K562 (cell line): ENCODE results near the gene RXRA. TPM values are rescaled to one million over a fixed set of nuclear protein-coding genes. Genes with fewer than 3 reads are reported as not detected.

ENCODE experiments used
- ATAC-seq: fragments of 200-7000 bp; cut with Tn5 transposase; 3 replicates; pipeline ENCODE4 v1.9.1; 2020; ENCODE audit warnings: moderate library complexity
- BruUV-seq: library from RNA; stranded (reverse); fragments of 400-500 nt; replicated peaks from 2 replicates; lab custom pipeline; 2021; lab: Mats Ljungman, UMichigan
- CTCF ChIA-PET: fragments of 300-600 bp; formaldehyde crosslinking; extraction: SDS; loops from one replicate; lab custom pipeline; 2021; ENCODE audit warnings: low intra/inter-chr PET ratio; lab: Yijun Ruan, JAX
- POLR2A ChIA-PET: fragments of 300-600, 350-650 bp; sonication (Branson Sonifier 250); formaldehyde crosslinking; extraction: SDS; loops from one replicate; lab custom pipeline; 2021; ENCODE audit warnings: antibody characterized with exemption, inconsistent platforms; lab: Yijun Ruan, JAX
- DNase-seq, 4 experiments: peaks; one replicate each; pipeline versions ENCODE4 v3.0.0 to v3.0.0-alpha.2; 2011 to 2018; ENCODE audit warnings: low spot score in 3 of 4, mixed read lengths in 3 of 4; ENCODE audit errors: extremely low read depth in 1 of 4
- FAIRE-seq: peaks from 2 replicates; lab custom pipeline; 2011; peaks lifted over from hg19 to GRCh38; lab: Jason Lieb, UNC
- H2AFZ ChIP-seq: 2 replicates; pipeline ENCODE4 v1.6.0; 2011; ENCODE audit warnings: low read depth, low read length, control low read depth, inconsistent platforms
- H3K27ac ChIP-seq: fragments of 200-600 bp; 3 replicates; pipeline ENCODE4 v1.8.0; 2011; ENCODE audit warnings: low read depth, mild to moderate bottlenecking, control low read depth, inconsistent platforms, low read length, moderate library complexity, mixed read lengths; ENCODE audit errors: extremely low read depth
- H3K27me3 ChIP-seq, 2 experiments: fragments of 300-600 bp in 1 of 2; 2 replicates in 1 of 2; 3 replicates in 1 of 2; pipeline versions ENCODE4 v1.6.0 to v1.8.0; 2011; ENCODE audit warnings: inconsistent platforms in 2 of 2, low read length in 2 of 2, mild to moderate bottlenecking in 1 of 2, mixed read lengths in 1 of 2, moderate library complexity in 1 of 2; ENCODE audit not compliant: control insufficient read depth in 2 of 2, insufficient read depth in 2 of 2
- H3K36me3 ChIP-seq: fragments of 300-600 bp; 3 replicates; pipeline ENCODE4 v1.8.0; 2011; ENCODE audit warnings: mild to moderate bottlenecking, low read length, inconsistent platforms; ENCODE audit not compliant: control insufficient read depth, insufficient read depth
- H3K4me1 ChIP-seq, 2 experiments: fragments of 200-600 bp in 1 of 2; replicated peaks in 1 of 2; 2 replicates in 1 of 2; 3 replicates in 1 of 2; pipeline versions ENCODE4 v1.5.1 to v1.8.0; 2011; ENCODE audit warnings: inconsistent platforms in 2 of 2, low read length in 2 of 2, mild to moderate bottlenecking in 1 of 2, mixed read lengths in 1 of 2, moderate library complexity in 1 of 2; ENCODE audit not compliant: control insufficient read depth in 2 of 2, insufficient read depth in 2 of 2
- H3K4me2 ChIP-seq: 2 replicates; pipeline ENCODE4 v1.6.1; 2011; ENCODE audit warnings: low read length, control low read depth, inconsistent platforms, mixed read lengths; ENCODE audit not compliant: insufficient read depth
- H3K4me3 ChIP-seq: fragments of 200-600 bp; sonication (generic), shearing (Covaris generic); 2 replicates; pipeline ENCODE4 v1.5.1; 2016; ENCODE audit warnings: control low read depth, inconsistent platforms
- H3K79me2 ChIP-seq: fragments of 200-600 bp; 3 replicates; pipeline ENCODE4 v1.8.0; 2011; ENCODE audit warnings: low read length, inconsistent platforms; ENCODE audit not compliant: control insufficient read depth, insufficient read depth
- H3K9ac ChIP-seq, 2 experiments: 2 replicates each; pipeline versions ENCODE4 v1.6.0 to v1.6.1; 2011; ENCODE audit warnings: low read depth in 2 of 2, low read length in 2 of 2, control low read depth in 1 of 2, inconsistent platforms in 1 of 2, mild to moderate bottlenecking in 1 of 2, mixed read lengths in 1 of 2; ENCODE audit not compliant: insufficient read depth in 1 of 2
- H3K9me1 ChIP-seq: one replicate; pipeline ENCODE4 v1.6.0; 2011; ENCODE audit warnings: inconsistent platforms, mild to moderate bottlenecking, low read length, moderate library complexity; ENCODE audit not compliant: control insufficient read depth, insufficient read depth
- H3K9me3 ChIP-seq: replicated peaks from 2 replicates; pipeline ENCODE4 v1.5.1; 2011; ENCODE audit warnings: low read depth, low read length, inconsistent platforms; ENCODE audit not compliant: control insufficient read depth, insufficient read depth
- H4K20me1 ChIP-seq: replicated peaks from 2 replicates; pipeline ENCODE4 v1.6.1; 2011; ENCODE audit warnings: low read length, inconsistent platforms, mixed read lengths; ENCODE audit not compliant: control insufficient read depth, insufficient read depth
- ELF4 ChIP-seq: fragments of 450-650 bp; formaldehyde crosslinking; IDR thresholded peaks from 2 replicates; pipeline ENCODE4 v1.4.0; 2022; ENCODE audit warnings: missing genetic modification characterization
- FOXK2 ChIP-seq, 2 experiments: fragments of 450-650 bp; IDR thresholded peaks in 1 of 2; conservative IDR thresholded peaks in 1 of 2; 2 replicates each; pipeline ENCODE4 v1.6.1; 2016; ENCODE audit warnings: low read depth in 2 of 2, mild to moderate bottlenecking in 1 of 2
- IRF1 ChIP-seq: sonication (generic); formaldehyde crosslinking; IDR thresholded peaks from 2 replicates; pipeline ENCODE4 v1.8.0; 2022; ENCODE audit warnings: missing genetic modification reagents, mild to moderate bottlenecking, borderline replicate concordance
- MCM7 ChIP-seq, 2 experiments: fragments of 450-650 bp; IDR thresholded peaks; 2 replicates each; pipeline ENCODE4 v1.6.1; 2016 to 2018
- NUFIP1 ChIP-seq: fragments of 450-650 bp; IDR thresholded peaks from 2 replicates; pipeline ENCODE4 v1.6.1; 2018; ENCODE audit not compliant: partially characterized antibody
- PHB2 ChIP-seq: fragments of 450-650 bp; IDR thresholded peaks from 2 replicates; pipeline ENCODE4 v1.6.1; 2017; ENCODE audit warnings: low read depth
- ZBTB2 ChIP-seq: fragments of 450-650 bp; IDR thresholded peaks from 2 replicates; pipeline ENCODE4 v1.6.1; 2016; ENCODE audit warnings: antibody characterized with exemption
- ZKSCAN1 ChIP-seq: fragments of 150-350 bp; IDR thresholded peaks from 2 replicates; pipeline ENCODE4 v1.6.1; 2016; ENCODE audit warnings: low read depth, low read length
- ZNF140 ChIP-seq: fragments of 250-450 bp; sonication (Bioruptor Pico); IDR thresholded peaks from 2 replicates; pipeline ENCODE4 v1.8.0; 2021; ENCODE audit warnings: moderate library complexity, mild to moderate bottlenecking, inconsistent platforms
- ZNF174 ChIP-seq: fragments of 250-450 bp; sonication (Bioruptor Pico); IDR thresholded peaks from 2 replicates; pipeline ENCODE4 v1.4.0; 2020; ENCODE audit warnings: mild to moderate bottlenecking
- ZNF197 ChIP-seq: fragments of 200-800 bp; sonication (Bioruptor generic); IDR thresholded peaks from 2 replicates; pipeline ENCODE4 v1.6.1; 2016; ENCODE audit warnings: low read depth, missing genetic modification characterization, missing compliant biosample characterization
- ZNF253 ChIP-seq: fragments of 250-450 bp; sonication (Bioruptor Pico); conservative IDR thresholded peaks from 2 replicates; pipeline ENCODE4 v1.6.1; 2021; ENCODE audit warnings: mild to moderate bottlenecking
- ZNF408 ChIP-seq: fragments of 250-450 bp; sonication (Bioruptor Pico); IDR thresholded peaks from 2 replicates; pipeline ENCODE4 v1.4.0; 2020; ENCODE audit warnings: low read depth, mild to moderate bottlenecking, moderate library complexity
- ZNF668 ChIP-seq: fragments of 250-450 bp; sonication (Bioruptor Pico); IDR thresholded peaks from 2 replicates; pipeline ENCODE4 v1.8.0; 2022; ENCODE audit warnings: mild to moderate bottlenecking, inconsistent platforms
- ZNF79 ChIP-seq: fragments of 250-450 bp; sonication (Bioruptor Pico); IDR thresholded peaks from 2 replicates; pipeline ENCODE4 v1.4.0; 2020; ENCODE audit warnings: low read depth, mild to moderate bottlenecking, moderate library complexity
- WGBS: fragments of 100-300 bp; shearing (Covaris generic); methylation state at CpG from one replicate; pipeline ENCODE4 v1.1.6; 2016; ENCODE audit warnings: low coverage, mixed read lengths; ENCODE audit not compliant: insufficient coverage; ENCODE audit errors: missing lambda C conversion rate; 5-methylcytosine and 5-hydroxymethylcytosine counted together
- in situ Hi-C: fragments of 300-500 bp; cut with MboI; formaldehyde crosslinking; loops from 4 replicates; pipeline ENCODE4 v1.15.0; 2018; ENCODE audit warnings: inconsistent platforms, mixed read lengths
- intact Hi-C: fragments of 100-400 bp; cut with micrococcal nuclease; formaldehyde crosslinking; loops from 2 replicates; pipeline ENCODE4 v1.14.2; 2022
- polyA plus RNA-seq, 8 experiments: library from polyadenylated mRNA; depleted of rRNA in 4 of 8; stranded (reverse) in 5 of 8; unstranded in 3 of 8; fragments of >200 nt; fragmentation: Nextera tagmentation in 2 of 8; fragmentation: Illumina TruSeq in 1 of 8; extraction: Ambion mirVana in 2 of 8; extraction: Trizol in 1 of 8; gene quantifications; 2 replicates each; pipeline versions ENCODE4 v1.2.1 to v1.2.3, GENCODE V29; 2011 to 2014; ENCODE audit warnings: inconsistent platforms in 1 of 8, missing spikeins in 1 of 8
- total RNA-seq, 7 experiments: library from RNA; depleted of rRNA in 6 of 7; stranded (reverse); fragments of >200 nt in 6 of 7; fragmentation: Illumina TruSeq in 2 of 7; extraction: Trizol in 2 of 7; gene quantifications; 2 replicates each; pipeline versions ENCODE4 v1.2.1 to v1.2.3, GENCODE V29; 2011 to 2021; ENCODE audit warnings: low replicate concordance in 1 of 7
- TF ChIP-seq, protein P1 (sequence below): fragments of 250-450 bp; sonication (Bioruptor Pico); IDR thresholded peaks from 2 replicates; pipeline ENCODE4 v1.5.1; 2021; ENCODE audit warnings: mild to moderate bottlenecking
- TF ChIP-seq, protein P2 (sequence below): sonication (generic); formaldehyde crosslinking; IDR thresholded peaks from 2 replicates; pipeline ENCODE4 v1.5.0; 2020; ENCODE audit warnings: missing genetic modification reagents

Gene RXRA
- total and polyA plus RNA-seq, 9 of the 15 experiments (the other 6 are each of a cell fraction or from before 2014, with no cell fraction given) = 0.35 to 23.6 (median 4.6) TPM

GRCh38 chr9:134366223-134367031 is 40.2 kb downstream of the RXRA start (continued):
- TF ChIP-seq ZNF140 (CRISPR knock-in tag) = no peak
- TF ChIP-seq ZNF174 (CRISPR knock-in tag) = no peak

- Histone ChIP-seq H3K4me3 (no peak overlapping the region), H3K4me1 (peaks cover 5 to 94% of the 10 kb centered on the region in 2 experiments; a peak in 3 of 5 replicates), H3K79me2 (peaks cover 10% of the 10 kb centered on the region), H3K9me1 (no peaks in the 10 kb centered on the region), H2AFZ (no peak overlapping the region), H3K9ac (no peak overlapping the region; a peak in 1 of 4 replicates), H4K20me1 (peaks cover 77% of the 10 kb centered on the region), H3K27me3 (no peaks in the 10 kb centered on the region), H3K4me2 (no peak overlapping the region), H3K9me3 (no peaks in the 10 kb centered on the region), H3K36me3 (no peaks in the 10 kb centered on the region), H3K27ac (no peak overlapping the region)
- no TSS peak for BruUV-seq
- ATAC-seq = no peak
- CTCF ChIA-PET = no interaction called here
- in situ Hi-C loops (no loop called here), intact Hi-C loops (no loop called here)
- FAIRE-seq = no peak
- no peak for DNase-seq
- POLR2A ChIA-PET = interaction anchor here (0.9 kb wide), 1 partner anchor 9 kb away, joined by 5 read pairs; no protein-coding TSS in a partner anchor
- no peak for TF ChIP-seq ELF4 (CRISPR knock-in tag)
- no peak for TF ChIP-seq MCM7 (IDR thresholded peaks at IDR 0.05)
- no peak for TF ChIP-seq ZNF197 (CRISPR knock-in tag)
- no peak for TF ChIP-seq ZKSCAN1
- TF ChIP-seq ZNF668 = no peak
- no peak for TF ChIP-seq IRF1
- no peak for TF ChIP-seq ZNF253 (CRISPR knock-in tag)
- no peak for TF ChIP-seq PHB2
- no peak for TF ChIP-seq ZBTB2
- TF ChIP-seq, protein P1, sequence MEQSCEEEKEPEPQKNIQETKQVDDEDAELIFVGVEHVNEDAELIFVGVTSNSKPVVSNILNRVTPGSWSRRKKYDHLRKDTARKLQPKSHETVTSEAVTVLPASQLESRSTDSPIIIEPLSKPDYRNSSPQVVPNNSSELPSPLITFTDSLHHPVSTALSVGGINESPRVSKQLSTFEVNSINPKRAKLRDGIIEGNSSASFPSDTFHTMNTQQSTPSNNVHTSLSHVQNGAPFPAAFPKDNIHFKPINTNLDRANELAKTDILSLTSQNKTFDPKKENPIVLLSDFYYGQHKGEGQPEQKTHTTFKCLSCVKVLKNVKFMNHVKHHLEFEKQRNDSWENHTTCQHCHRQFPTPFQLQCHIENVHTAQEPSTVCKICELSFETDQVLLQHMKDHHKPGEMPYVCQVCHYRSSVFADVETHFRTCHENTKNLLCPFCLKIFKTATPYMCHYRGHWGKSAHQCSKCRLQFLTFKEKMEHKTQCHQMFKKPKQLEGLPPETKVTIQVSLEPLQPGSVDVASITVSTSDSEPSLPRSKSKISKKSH (CRISPR knock-in tag) = no peak
- TF ChIP-seq FOXK2 (conservative IDR thresholded peaks at IDR 0.05 in 1 of 2, IDR thresholded peaks at IDR 0.05 in 1 of 2; ENCODE audit: low read depth in 2 of 2) = no peak
- TF ChIP-seq, protein P2, sequence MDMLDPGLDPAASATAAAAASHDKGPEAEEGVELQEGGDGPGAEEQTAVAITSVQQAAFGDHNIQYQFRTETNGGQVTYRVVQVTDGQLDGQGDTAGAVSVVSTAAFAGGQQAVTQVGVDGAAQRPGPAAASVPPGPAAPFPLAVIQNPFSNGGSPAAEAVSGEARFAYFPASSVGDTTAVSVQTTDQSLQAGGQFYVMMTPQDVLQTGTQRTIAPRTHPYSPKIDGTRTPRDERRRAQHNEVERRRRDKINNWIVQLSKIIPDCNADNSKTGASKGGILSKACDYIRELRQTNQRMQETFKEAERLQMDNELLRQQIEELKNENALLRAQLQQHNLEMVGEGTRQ = no peak
- no peak for TF ChIP-seq NUFIP1
- no peak for TF ChIP-seq ZNF79 (CRISPR knock-in tag)
- TF ChIP-seq ZNF408 (CRISPR knock-in tag) = no peak
- WGBS = 49% methylated on average over 9 of the region's 12 CpGs
Measured at GRCh38 chr9:134367061-134367460, 40.8 kb downstream of the RXRA start.
